Activated CD8-positive, alpha-beta T cell treated with anti-CD3 and anti-CD28 coated beads for 36 hours (primary cell): Measurements from ENCODE around the gene FAM120B. TPM values are rescaled to one million over a fixed set of nuclear protein-coding genes. Genes with fewer than 3 reads are reported as not detected.

ENCODE experiments used
- ATAC-seq: fragments of 200-7000 bp; cut with Tn5 transposase; one replicate; pipeline ENCODE4 v1.10.0; 2021; ENCODE audit warnings: mild to moderate bottlenecking, moderate library complexity
- CTCF ChIA-PET: fragments of 350-600 bp; sonication (Branson Sonifier 250); formaldehyde crosslinking; loops from one replicate; lab custom pipeline; 2021; ENCODE audit warnings: antibody characterized with exemption; lab: Charles Lee
- POLR2A ChIA-PET: fragments of 350-600 bp; sonication (Branson Sonifier 250); formaldehyde crosslinking; loops from one replicate; lab custom pipeline; 2021; ENCODE audit warnings: antibody characterized with exemption; lab: Charles Lee
- DNase-seq: peaks from one replicate; pipeline ENCODE4 v3.0.0-alpha.2; 2020
- H3K27ac Mint-ChIP-seq: one replicate; pipeline ENCODE4 v1.8.0; 2021; ENCODE audit warnings: mild to moderate bottlenecking, mixed read lengths
- H3K27me3 Mint-ChIP-seq: one replicate; pipeline ENCODE4 v1.8.0; 2021; ENCODE audit warnings: mixed read lengths
- H3K36me3 Mint-ChIP-seq: one replicate; pipeline ENCODE4 v1.8.0; 2021; ENCODE audit warnings: low read depth, mixed read lengths
- H3K4me1 Mint-ChIP-seq: one replicate; pipeline ENCODE4 v1.8.0; 2021; ENCODE audit warnings: low read depth, mixed read lengths
- H3K4me3 Mint-ChIP-seq: one replicate; pipeline ENCODE4 v1.8.0; 2021; ENCODE audit warnings: mild to moderate bottlenecking, moderate library complexity, mixed read lengths
- H3K9me3 Mint-ChIP-seq: one replicate; pipeline ENCODE4 v1.8.0; 2021; ENCODE audit warnings: mixed read lengths
- CTCF ChIP-seq: fragments of 200-600 bp; IDR thresholded peaks from one replicate; pipeline ENCODE4 v1.8.0; 2022; ENCODE audit warnings: antibody characterized with exemption, mild to moderate bottlenecking
- intact Hi-C: fragments of 100-400 bp; cut with micrococcal nuclease; formaldehyde crosslinking; loops from one replicate; pipeline ENCODE4 v1.10.0; 2022
- total RNA-seq, 2 experiments: library from RNA; stranded (reverse); gene quantifications; one replicate each; pipeline ENCODE4 v1.2.3, GENCODE V29; 2021

The FAM120B gene
- total RNA-seq, 2 experiments from 2014 or later: 19.0 to 19.5 TPM

- DNase-seq (no peak), ATAC-seq (no peak)
- peaks cover 4% of the 10 kb centered on the region for H3K36me3 Mint-ChIP-seq
- peaks cover 8% of the 10 kb centered on the region for H3K4me1 Mint-ChIP-seq
- TF ChIP-seq CTCF: no peak
- CTCF ChIA-PET: no interaction called here
- intact Hi-C loops: no loop called here
- H3K4me3 Mint-ChIP-seq: no peak overlapping the region
- peaks cover 5% of the 10 kb centered on the region for H3K9me3 Mint-ChIP-seq
- peaks cover 19% of the 10 kb centered on the region for H3K27me3 Mint-ChIP-seq
- H3K27ac Mint-ChIP-seq: no peak overlapping the region
- POLR2A ChIA-PET: no interaction called here
Measured at GRCh38 chr6:170301184-170301583, 5.4 kb upstream of the FAM120B start.

- DNase-seq (no peak), ATAC-seq (no peak)
- Mint-ChIP-seq H3K36me3 (peaks cover 10% of the 10 kb centered on the region), H3K27me3 (no peaks in the 10 kb centered on the region), H3K9me3 (peaks cover 4% of the 10 kb centered on the region), H3K4me3 (peak overlapping the region; percentile 92), H3K4me1 (peaks cover 34% of the 10 kb centered on the region), H3K27ac (no peak overlapping the region)
- ChIA-PET POLR2A (interaction anchor here (1.0 to 1.7 kb wide), 3 partner anchors 9 to 13 kb away, joined by 3 to 5 read pairs (median 4); no protein-coding TSS in a partner anchor), CTCF (interaction anchor here (1.3 kb wide), 1 partner anchor 355 kb away, joined by 4 read pairs; no protein-coding TSS in a partner anchor)
- intact Hi-C loops: no loop called here
- TF ChIP-seq CTCF: no peak
Measured at GRCh38 chr6:170305805-170306323, 694 bp upstream of the FAM120B start.

DNA sequence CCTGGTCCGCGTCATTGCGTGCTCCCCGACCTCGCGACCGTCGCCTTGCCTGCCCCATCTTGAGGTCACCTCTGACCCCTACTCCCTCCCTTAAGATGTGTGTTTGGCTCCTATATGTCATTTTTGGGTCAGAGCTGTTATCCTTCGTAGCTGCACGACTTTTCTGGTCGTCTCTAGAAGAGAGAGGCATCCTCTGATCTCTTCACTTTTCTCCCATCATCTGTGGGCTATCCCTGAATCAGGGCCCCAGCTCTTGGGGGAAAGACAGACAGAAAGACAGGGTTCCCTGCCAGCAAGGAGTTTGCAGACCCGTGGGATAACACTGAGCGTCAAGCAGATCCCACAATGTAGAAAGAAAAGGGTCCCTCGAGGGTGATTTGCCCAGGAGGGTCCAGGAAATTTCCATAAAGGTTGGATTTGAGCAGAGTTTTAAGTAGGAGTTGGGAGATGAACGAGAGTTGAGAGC, 555 bp downstream of the FAM120B start:
- Mint-ChIP-seq H3K36me3 (peaks cover 7% of the 10 kb centered on the region), H3K4me3 (peak overlapping the region; percentile 92), H3K27ac (peak overlapping the region; percentile 91), H3K27me3 (no peaks in the 10 kb centered on the region), H3K4me1 (peaks cover 43% of the 10 kb centered on the region), H3K9me3 (no peaks in the 10 kb centered on the region)
- no peak for TF ChIP-seq CTCF
- ChIA-PET POLR2A (interaction anchor here (1.3 to 1.4 kb wide), 2 partner anchors 11 to 87 kb away, joined by 3 to 4 read pairs; no protein-coding TSS in a partner anchor), CTCF (interaction anchor here (0.9 kb wide), 1 partner anchor 11 kb away, joined by 3 read pairs; no protein-coding TSS in a partner anchor)
- intact Hi-C loops: no loop called here
- no peak for DNase-seq
- ATAC-seq: no peak

- Mint-ChIP-seq H3K4me1 (peaks cover 54% of the 10 kb centered on the region), H3K27ac (no peak overlapping the region), H3K9me3 (no peaks in the 10 kb centered on the region), H3K36me3 (peaks cover 7% of the 10 kb centered on the region), H3K4me3 (peak overlapping the region; percentile 42), H3K27me3 (no peaks in the 10 kb centered on the region)
- CTCF ChIA-PET: interaction anchor here (1.1 to 1.3 kb wide), 2 partner anchors 16 to 519 kb away, joined by 3 read pairs; no protein-coding TSS in a partner anchor
- ATAC-seq (no peak), DNase-seq (no peak)
- intact Hi-C loops: no loop called here
- POLR2A ChIA-PET: interaction anchor here (1.4 to 1.6 kb wide), 2 partner anchors 18 to 19 kb away, joined by 3 to 4 read pairs; partner anchors contain the start of gene DLL1
- no peak for TF ChIP-seq CTCF
Measured at GRCh38 chr6:170308761-170309160, 2.2 kb downstream of the FAM120B start.

GRCh38 chr6:170311696-170312095, 5.1 kb downstream of the FAM120B start:
- Mint-ChIP-seq H3K9me3 (no peaks in the 10 kb centered on the region), H3K4me1 (peaks cover 69% of the 10 kb centered on the region), H3K36me3 (peaks cover 12% of the 10 kb centered on the region), H3K27ac (no peak overlapping the region), H3K27me3 (no peaks in the 10 kb centered on the region), H3K4me3 (no peak overlapping the region)
- DNase-seq: no peak
- intact Hi-C loops: no loop called here
- POLR2A ChIA-PET: no interaction called here
- ATAC-seq: no peak
- no peak for TF ChIP-seq CTCF
- CTCF ChIA-PET: interaction anchor here (0.8 to 1.4 kb wide), 3 partner anchors 205 to 230 kb away, joined by 3 to 5 read pairs (median 3); no protein-coding TSS in a partner anchor
